Neural cell (in vitro differentiated cells): ENCODE results near the gene SPAG6. TPM values are rescaled to one million over a fixed set of nuclear protein-coding genes. Genes with fewer than 3 reads are reported as not detected.
A peak's percentile ranks its signal among the peaks of the same experiment; 100 is the strongest.

Experiments
- H2AFZ ChIP-seq: fragments of 200-600, 300-800 bp; sonication (generic), shearing (Covaris generic); 2 replicates; pipeline ENCODE4 v1.6.0; 2014; ENCODE audit warnings: low read depth, mild to moderate bottlenecking, antibody characterized with exemption, low read length, moderate library complexity
- H3F3A ChIP-seq: fragments of 200-600 bp; shearing (Covaris generic); 2 replicates; pipeline ENCODE4 v1.6.1; 2016; ENCODE audit warnings: mild to moderate bottlenecking, moderate library complexity, mixed read lengths, antibody characterized with exemption, low read length; ENCODE audit not compliant: insufficient read depth, poor library complexity, severe bottlenecking
- H3K27ac ChIP-seq: fragments of 200-600, 300-800 bp; sonication (generic), shearing (Covaris generic); 2 replicates; pipeline ENCODE4 v1.5.1; 2014; ENCODE audit warnings: mild to moderate bottlenecking, low read length, moderate library complexity
- H3K27me3 ChIP-seq: fragments of 300-800, 200-600 bp; sonication (generic), shearing (Covaris generic); 2 replicates; pipeline ENCODE4 v1.6.0; 2014; ENCODE audit warnings: mild to moderate bottlenecking, low read depth, low read length, moderate library complexity; ENCODE audit not compliant: insufficient read depth
- H3K36me3 ChIP-seq: fragments of 300-800, 200-600 bp; sonication (generic), shearing (Covaris generic); 2 replicates; pipeline ENCODE4 v1.5.1; 2014; ENCODE audit warnings: mild to moderate bottlenecking, antibody characterized with exemption, low read length, moderate library complexity; ENCODE audit not compliant: insufficient read depth
- H3K4me2 ChIP-seq: fragments of 300-800, 200-600 bp; sonication (generic), shearing (Covaris generic); 2 replicates; pipeline ENCODE4 v1.6.0; 2014; ENCODE audit warnings: mild to moderate bottlenecking, low read length
- H3K4me3 ChIP-seq: fragments of 300-800, 200-600 bp; sonication (generic), shearing (Covaris generic); 2 replicates; pipeline ENCODE4 v1.5.1; 2014; ENCODE audit warnings: mild to moderate bottlenecking, low read length, moderate library complexity
- H3K79me2 ChIP-seq: fragments of 200-600 bp; shearing (Covaris generic); replicated peaks from 2 replicates; pipeline ENCODE4 v1.6.0; 2014; ENCODE audit warnings: mild to moderate bottlenecking, low read length, moderate library complexity; ENCODE audit not compliant: insufficient read depth
- H3K9ac ChIP-seq: fragments of 300-800, 200-600 bp; sonication (generic), shearing (Covaris generic); 2 replicates; pipeline ENCODE4 v1.6.1; 2016; ENCODE audit warnings: mild to moderate bottlenecking, low read length, mixed read lengths
- H3K9me2 ChIP-seq: fragments of 200-600 bp; shearing (Covaris generic); 2 replicates; pipeline ENCODE4 v1.6.1; 2016; ENCODE audit warnings: mild to moderate bottlenecking, low read length, mixed read lengths; ENCODE audit not compliant: insufficient read depth
- H3K9me3 ChIP-seq: fragments of 200-600, 300-800 bp; sonication (generic), shearing (Covaris generic); 2 replicates; pipeline ENCODE4 v1.6.1; 2016; ENCODE audit warnings: mild to moderate bottlenecking, mixed run types, low read length, moderate library complexity, mixed read lengths
- H4K20me1 ChIP-seq: fragments of 200-600 bp; shearing (Covaris generic); 2 replicates; pipeline ENCODE4 v1.6.1; 2016; ENCODE audit warnings: mild to moderate bottlenecking, mixed run types; ENCODE audit not compliant: insufficient read depth
- EP300 ChIP-seq: fragments of 450-650 bp; conservative IDR thresholded peaks from 2 replicates; pipeline ENCODE4 v1.6.1; 2014; ENCODE audit warnings: antibody characterized with exemption, mild to moderate bottlenecking, moderate library complexity; ENCODE audit not compliant: poor library complexity, severe bottlenecking
- EZH2 ChIP-seq: fragments of 200-600, 300-800 bp; shearing (Covaris generic), sonication (generic); IDR thresholded peaks from 2 replicates; pipeline ENCODE4 v1.6.1; 2014; ENCODE audit warnings: antibody characterized with exemption, low read length, borderline replicate concordance, mild to moderate bottlenecking; ENCODE audit not compliant: insufficient read depth, poor library complexity, severe bottlenecking
- MXI1 ChIP-seq: fragments of 450-650 bp; conservative IDR thresholded peaks from 2 replicates; pipeline ENCODE4 v1.6.1; 2014; ENCODE audit warnings: antibody characterized with exemption, mild to moderate bottlenecking; ENCODE audit not compliant: poor library complexity, severe bottlenecking
- POLR2AphosphoS5 ChIP-seq: IDR thresholded peaks from 2 replicates; pipeline ENCODE4 v1.6.1; 2012
- RAD21 ChIP-seq: fragments of 450-650 bp; conservative IDR thresholded peaks from 2 replicates; pipeline ENCODE4 v1.6.1; 2014; ENCODE audit warnings: antibody characterized with exemption, mild to moderate bottlenecking, moderate library complexity
- SMC3 ChIP-seq: fragments of 450-650 bp; conservative IDR thresholded peaks from 2 replicates; pipeline ENCODE4 v1.6.1; 2014; ENCODE audit warnings: antibody characterized with exemption, mild to moderate bottlenecking, moderate library complexity; ENCODE audit not compliant: poor library complexity
- TAF1 ChIP-seq: IDR thresholded peaks from 2 replicates; pipeline ENCODE4 v1.6.1; 2012; ENCODE audit warnings: low read depth
- polyA plus RNA-seq: library from polyadenylated mRNA; depleted of rRNA; stranded (reverse); fragments of >200 nt; gene quantifications from 2 replicates; pipeline ENCODE4 v1.2.3, GENCODE V29; 2014
- TF ChIP-seq, protein P1 (sequence below): fragments of 450-650 bp; IDR thresholded peaks from 2 replicates; pipeline ENCODE4 v1.5.1; 2014; ENCODE audit warnings: antibody characterized with exemption, mild to moderate bottlenecking, moderate library complexity; ENCODE audit not compliant: poor library complexity, severe bottlenecking
- TF ChIP-seq, protein P2 (sequence below): IDR thresholded peaks from 2 replicates; pipeline ENCODE4 v1.6.1; 2012; ENCODE audit warnings: borderline replicate concordance

Gene SPAG6
- polyA plus RNA-seq, 1 donor from 2014 or later, result 0.36 TPM

DNA sequence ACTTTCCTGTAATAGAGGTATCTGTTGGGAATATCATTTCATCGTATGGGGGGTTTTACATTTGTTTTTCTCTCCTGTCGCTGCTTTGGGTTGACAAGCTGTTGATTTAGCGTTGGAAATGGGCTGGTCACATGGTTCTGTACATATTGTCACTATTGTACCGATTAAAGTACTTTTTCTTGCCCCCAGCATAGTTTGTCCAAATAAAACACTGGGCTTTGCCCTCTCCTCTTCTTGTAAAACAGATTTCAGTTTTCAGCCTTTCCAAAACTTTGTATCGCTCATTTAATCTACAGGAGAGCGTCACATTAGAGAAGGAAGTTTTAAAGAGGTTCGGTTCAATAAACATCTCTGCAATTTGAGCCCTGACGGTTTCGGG is 20.4 kb upstream of the SPAG6 start:
- H3K9me3 ChIP-seq, result no peaks in the 10 kb centered on the region
- TF ChIP-seq RAD21 (no peak), EZH2 (no peak), TAF1 (no peak), SMC3 (no peak), EP300 (no peak), MXI1 (no peak), POLR2AphosphoS5 (no peak)
- TF ChIP-seq, protein P1, sequence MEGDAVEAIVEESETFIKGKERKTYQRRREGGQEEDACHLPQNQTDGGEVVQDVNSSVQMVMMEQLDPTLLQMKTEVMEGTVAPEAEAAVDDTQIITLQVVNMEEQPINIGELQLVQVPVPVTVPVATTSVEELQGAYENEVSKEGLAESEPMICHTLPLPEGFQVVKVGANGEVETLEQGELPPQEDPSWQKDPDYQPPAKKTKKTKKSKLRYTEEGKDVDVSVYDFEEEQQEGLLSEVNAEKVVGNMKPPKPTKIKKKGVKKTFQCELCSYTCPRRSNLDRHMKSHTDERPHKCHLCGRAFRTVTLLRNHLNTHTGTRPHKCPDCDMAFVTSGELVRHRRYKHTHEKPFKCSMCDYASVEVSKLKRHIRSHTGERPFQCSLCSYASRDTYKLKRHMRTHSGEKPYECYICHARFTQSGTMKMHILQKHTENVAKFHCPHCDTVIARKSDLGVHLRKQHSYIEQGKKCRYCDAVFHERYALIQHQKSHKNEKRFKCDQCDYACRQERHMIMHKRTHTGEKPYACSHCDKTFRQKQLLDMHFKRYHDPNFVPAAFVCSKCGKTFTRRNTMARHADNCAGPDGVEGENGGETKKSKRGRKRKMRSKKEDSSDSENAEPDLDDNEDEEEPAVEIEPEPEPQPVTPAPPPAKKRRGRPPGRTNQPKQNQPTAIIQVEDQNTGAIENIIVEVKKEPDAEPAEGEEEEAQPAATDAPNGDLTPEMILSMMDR, result no peak
- TF ChIP-seq, protein P2, sequence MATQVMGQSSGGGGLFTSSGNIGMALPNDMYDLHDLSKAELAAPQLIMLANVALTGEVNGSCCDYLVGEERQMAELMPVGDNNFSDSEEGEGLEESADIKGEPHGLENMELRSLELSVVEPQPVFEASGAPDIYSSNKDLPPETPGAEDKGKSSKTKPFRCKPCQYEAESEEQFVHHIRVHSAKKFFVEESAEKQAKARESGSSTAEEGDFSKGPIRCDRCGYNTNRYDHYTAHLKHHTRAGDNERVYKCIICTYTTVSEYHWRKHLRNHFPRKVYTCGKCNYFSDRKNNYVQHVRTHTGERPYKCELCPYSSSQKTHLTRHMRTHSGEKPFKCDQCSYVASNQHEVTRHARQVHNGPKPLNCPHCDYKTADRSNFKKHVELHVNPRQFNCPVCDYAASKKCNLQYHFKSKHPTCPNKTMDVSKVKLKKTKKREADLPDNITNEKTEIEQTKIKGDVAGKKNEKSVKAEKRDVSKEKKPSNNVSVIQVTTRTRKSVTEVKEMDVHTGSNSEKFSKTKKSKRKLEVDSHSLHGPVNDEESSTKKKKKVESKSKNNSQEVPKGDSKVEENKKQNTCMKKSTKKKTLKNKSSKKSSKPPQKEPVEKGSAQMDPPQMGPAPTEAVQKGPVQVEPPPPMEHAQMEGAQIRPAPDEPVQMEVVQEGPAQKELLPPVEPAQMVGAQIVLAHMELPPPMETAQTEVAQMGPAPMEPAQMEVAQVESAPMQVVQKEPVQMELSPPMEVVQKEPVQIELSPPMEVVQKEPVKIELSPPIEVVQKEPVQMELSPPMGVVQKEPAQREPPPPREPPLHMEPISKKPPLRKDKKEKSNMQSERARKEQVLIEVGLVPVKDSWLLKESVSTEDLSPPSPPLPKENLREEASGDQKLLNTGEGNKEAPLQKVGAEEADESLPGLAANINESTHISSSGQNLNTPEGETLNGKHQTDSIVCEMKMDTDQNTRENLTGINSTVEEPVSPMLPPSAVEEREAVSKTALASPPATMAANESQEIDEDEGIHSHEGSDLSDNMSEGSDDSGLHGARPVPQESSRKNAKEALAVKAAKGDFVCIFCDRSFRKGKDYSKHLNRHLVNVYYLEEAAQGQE, result no peak
- H3F3A ChIP-seq, result peaks cover 4% of the 10 kb centered on the region
- H3K79me2 ChIP-seq, result peaks cover 38% of the 10 kb centered on the region
- H3K36me3 ChIP-seq, result peaks cover 20% of the 10 kb centered on the region
- H3K4me3 ChIP-seq, result peak overlapping the region; percentile 54
- H3K27me3 ChIP-seq, result peaks cover 54% of the 10 kb centered on the region
- no peak overlapping the region for H2AFZ ChIP-seq
- peaks cover 14% of the 10 kb centered on the region for H4K20me1 ChIP-seq
- H3K9ac ChIP-seq, result no peak overlapping the region
- no peaks in the 10 kb centered on the region for H3K9me2 ChIP-seq
- H3K4me2 ChIP-seq, result no peak overlapping the region
- H3K27ac ChIP-seq, result no peak overlapping the region

DNA sequence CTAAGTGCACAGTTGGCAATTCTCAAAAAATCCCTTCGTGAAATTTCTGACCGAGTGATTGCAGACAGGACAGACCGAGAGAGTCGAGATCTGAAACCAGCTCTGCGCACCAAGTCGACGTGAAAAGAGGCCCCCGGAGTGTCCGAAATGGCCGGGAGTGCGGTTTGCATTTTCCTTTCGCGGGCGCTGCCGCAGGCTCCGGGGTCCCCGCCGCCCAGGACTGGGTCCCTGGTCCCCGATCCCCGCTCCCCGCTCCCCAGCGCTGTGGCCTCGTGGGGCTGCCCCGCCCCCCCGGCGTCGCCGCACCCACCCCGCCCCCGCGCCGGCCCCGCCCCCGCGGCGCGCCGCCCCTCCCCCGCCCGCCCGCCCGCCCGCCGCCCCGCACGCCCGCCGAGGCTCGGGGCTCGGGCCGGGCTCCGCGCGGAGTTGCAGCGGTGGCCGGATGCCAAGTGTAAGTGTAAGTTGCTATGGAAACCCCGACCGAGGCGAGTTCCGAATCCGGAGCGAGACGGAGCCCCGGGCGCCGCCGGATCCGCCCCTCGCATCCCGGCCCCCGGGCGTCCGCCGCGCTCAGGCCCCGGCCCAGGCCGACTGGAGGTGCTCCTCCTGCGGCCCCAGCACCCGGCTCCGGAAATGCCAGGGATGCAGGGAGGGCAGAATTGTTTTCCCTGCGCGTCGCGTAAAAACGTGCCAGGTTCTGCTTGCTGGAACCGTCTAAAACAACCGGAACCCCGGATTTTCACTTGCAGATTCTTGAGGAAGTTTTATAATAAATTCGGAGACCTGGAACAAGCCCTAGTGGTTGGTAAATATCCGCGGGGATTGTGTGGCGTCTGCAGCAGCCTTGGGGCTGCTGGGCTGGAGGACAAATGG is 19.8 kb upstream of the SPAG6 start:
- TF ChIP-seq RAD21 (no peak), SMC3 (no peak), MXI1 (no peak), TAF1 (no peak), EP300 (no peak), POLR2AphosphoS5 (no peak), EZH2 (no peak)
- TF ChIP-seq, protein P1, result no peak
- TF ChIP-seq, protein P2, result no peak
- Histone ChIP-seq H3K27ac (no peak overlapping the region), H2AFZ (no peak overlapping the region), H3K27me3 (peaks cover 52% of the 10 kb centered on the region), H4K20me1 (peaks cover 14% of the 10 kb centered on the region), H3K36me3 (peaks cover 21% of the 10 kb centered on the region), H3F3A (peaks cover 4% of the 10 kb centered on the region), H3K9ac (no peak overlapping the region), H3K9me3 (no peaks in the 10 kb centered on the region), H3K9me2 (no peaks in the 10 kb centered on the region), H3K4me2 (no peak overlapping the region), H3K4me3 (peak overlapping the region; percentile 54), H3K79me2 (peaks cover 38% of the 10 kb centered on the region)
